ENCODE data around the gene GRB10. TPM values are rescaled to one million over a fixed set of nuclear protein-coding genes. Genes with fewer than 3 reads are reported as not detected.

Gene GRB10
- total and polyA plus RNA-seq, 2 donors (not counting 3 experiments of a cell fraction or from before 2014, with no cell fraction given) = 43.7 to 240 TPM

- H3K79me2 ChIP-seq (ENCODE audit: control insufficient read depth, insufficient read depth, low read length) = peaks cover 99% of the 10 kb centered on the region
- H3K36me3 ChIP-seq (ENCODE audit: control insufficient read depth in 2 of 2, extremely low read depth in 1 of 2, insufficient read depth in 2 of 2, low read length in 2 of 2) = peaks cover 0 to 5% of the 10 kb centered on the region in 2 experiments
- FAIRE-seq (no peak), DNase-seq (ENCODE audit: low read depth, low spot score) (no peak)
- H3K4me2 ChIP-seq (ENCODE audit: insufficient read depth, low read length) = no peak overlapping the region
- dilution Hi-C loops (cut with MboI; ENCODE audit: extremely low pct_ligation_motif_present, low sequenced_read_pairs) = no loop called here
- H3K9me1 ChIP-seq (replicated peaks; ENCODE audit: control insufficient read depth, extremely low read depth, insufficient read depth, low read length) = no peaks in the 10 kb centered on the region
- no peaks in the 10 kb centered on the region for H3K27me3 ChIP-seq (ENCODE audit: control insufficient read depth in 2 of 2, insufficient read depth in 2 of 2, low read length in 2 of 2)
- no peak overlapping the region for H2AFZ ChIP-seq (ENCODE audit: low read depth, low read length)
- H3K9me3 ChIP-seq (replicated peaks; ENCODE audit: control insufficient read depth, insufficient read depth, low read length) = no peaks in the 10 kb centered on the region
- H3K4me3 ChIP-seq (replicated peaks in 1 of 3; ENCODE audit: insufficient read depth in 1 of 3, low read depth in 1 of 3, low read length in 3 of 3) = no peak overlapping the region
- TF ChIP-seq EZH2 (IDR thresholded peaks at IDR 0.05; ENCODE audit: borderline replicate concordance, low read depth, low read length, severe bottlenecking) (no peak), POLR2AphosphoS5 (IDR thresholded peaks at IDR 0.05; ENCODE audit: insufficient read depth, low read depth, low read length) (no peak), CTCF (IDR thresholded peaks at IDR 0.05; ENCODE audit: extremely low read depth in 1 of 2, insufficient read depth in 1 of 2, low read depth in 1 of 2, low read length in 2 of 2) (no peak)
- CTCF ChIA-PET = interaction anchor here (0.9 to 1.3 kb wide), 2 partner anchors 14 to 266 kb away, joined by 3 read pairs; no protein-coding TSS in a partner anchor
- no peak overlapping the region for H3K27ac ChIP-seq (ENCODE audit: insufficient read depth, low read depth, low read length)
- H4K20me1 ChIP-seq (replicated peaks; ENCODE audit: control insufficient read depth, extremely low read depth, insufficient read depth, low read length) = peaks cover 14% of the 10 kb centered on the region
- H3K9ac ChIP-seq (replicated peaks; ENCODE audit: extremely low read depth, insufficient read depth, low read length) = no peak overlapping the region
- H3K4me1 ChIP-seq (ENCODE audit: control insufficient read depth, extremely low read depth, insufficient read depth, low read length) = peaks cover 10% of the 10 kb centered on the region
- POLR2A ChIA-PET = no interaction called here
- BruUV-seq (replicated peaks) = no TSS peak
- intact Hi-C loops (cut with micrococcal nuclease) = no loop called here
Measured at GRCh38 chr7:50768485-50769474, 13.9 kb downstream of the GRB10 start.

Measured in endothelial cell of umbilical vein (primary cell).